Measurements from ENCODE around the gene PRSS35. TPM values are rescaled to one million over a fixed set of nuclear protein-coding genes. Genes with fewer than 3 reads are reported as not detected.
A peak's percentile ranks its signal among the peaks of the same experiment; 100 is the strongest.
"Not testable (repeated sequence)": the region's sequence is repeated elsewhere in the genome, so short reads cannot be mapped to it uniquely, and the experiment has no call there.

Gene PRSS35
- polyA plus RNA-seq, 4 donors = 0.12 to 4.0 TPM; not detected in 2

DNA sequence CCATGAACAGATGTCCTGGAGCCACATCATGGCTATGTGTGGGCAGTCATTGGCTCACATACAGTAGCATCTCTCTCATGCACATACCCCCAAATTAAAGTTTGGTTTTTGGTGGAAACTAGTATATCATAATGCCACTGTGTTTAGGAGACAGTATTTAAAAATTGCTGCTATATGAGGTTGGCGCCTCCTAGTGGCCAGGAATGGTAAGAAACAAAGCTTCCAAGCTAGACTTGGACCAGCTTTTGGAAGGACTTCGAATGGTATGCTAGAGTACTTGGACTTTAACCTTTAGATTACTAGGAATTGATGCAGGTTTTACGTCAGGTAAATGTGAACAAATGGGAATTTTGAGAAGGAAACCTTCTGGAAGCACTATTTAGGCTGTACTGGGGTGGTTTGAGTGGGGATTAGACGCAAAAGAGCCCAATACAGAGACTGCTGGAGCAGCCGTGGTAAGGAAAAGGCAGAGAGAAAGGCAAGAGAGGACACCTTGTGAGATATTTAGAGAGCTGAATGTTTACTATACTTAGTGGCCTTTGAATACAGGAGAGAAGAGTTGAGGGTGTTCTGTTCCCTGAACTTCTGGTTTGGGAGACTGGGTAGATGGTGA lies 23.8 kb downstream of the PRSS35 start:
- H3K27me3 ChIP-seq (ENCODE audit: control insufficient read depth in 3 of 3, insufficient read depth in 3 of 3, low read length in 3 of 3) = peaks cover 0 to 3% (median 1%) of the 10 kb centered on the region in 3 donors
- FAIRE-seq = no peak
- no peak overlapping the region for H3K27ac ChIP-seq (ENCODE audit: low read depth in 1 of 3, low read length in 2 of 3)
- DNase-seq = peak; percentile 56 to 57
- 27 to 41% (median 33%) methylated on average over 5 of the region's 5 CpGs for WGBS, 3 donors
- H3K36me3 ChIP-seq (ENCODE audit: control insufficient read depth in 3 of 3, insufficient read depth in 2 of 3, low read depth in 1 of 3, low read length in 3 of 3) = no peaks in the 10 kb centered on the region
- H3K4me3 ChIP-seq (ENCODE audit: low read depth in 1 of 3, low read length in 3 of 3) = no peak overlapping the region
- no peaks in the 10 kb centered on the region for H3K4me1 ChIP-seq (ENCODE audit: control insufficient read depth in 3 of 3, insufficient read depth in 2 of 3, low read depth in 1 of 3, low read length in 2 of 3)
- H3K9me3 ChIP-seq (ENCODE audit: control insufficient read depth in 2 of 2, insufficient read depth in 1 of 2, low read depth in 1 of 2, low read length in 1 of 2) = no peaks in the 10 kb centered on the region

DNA sequence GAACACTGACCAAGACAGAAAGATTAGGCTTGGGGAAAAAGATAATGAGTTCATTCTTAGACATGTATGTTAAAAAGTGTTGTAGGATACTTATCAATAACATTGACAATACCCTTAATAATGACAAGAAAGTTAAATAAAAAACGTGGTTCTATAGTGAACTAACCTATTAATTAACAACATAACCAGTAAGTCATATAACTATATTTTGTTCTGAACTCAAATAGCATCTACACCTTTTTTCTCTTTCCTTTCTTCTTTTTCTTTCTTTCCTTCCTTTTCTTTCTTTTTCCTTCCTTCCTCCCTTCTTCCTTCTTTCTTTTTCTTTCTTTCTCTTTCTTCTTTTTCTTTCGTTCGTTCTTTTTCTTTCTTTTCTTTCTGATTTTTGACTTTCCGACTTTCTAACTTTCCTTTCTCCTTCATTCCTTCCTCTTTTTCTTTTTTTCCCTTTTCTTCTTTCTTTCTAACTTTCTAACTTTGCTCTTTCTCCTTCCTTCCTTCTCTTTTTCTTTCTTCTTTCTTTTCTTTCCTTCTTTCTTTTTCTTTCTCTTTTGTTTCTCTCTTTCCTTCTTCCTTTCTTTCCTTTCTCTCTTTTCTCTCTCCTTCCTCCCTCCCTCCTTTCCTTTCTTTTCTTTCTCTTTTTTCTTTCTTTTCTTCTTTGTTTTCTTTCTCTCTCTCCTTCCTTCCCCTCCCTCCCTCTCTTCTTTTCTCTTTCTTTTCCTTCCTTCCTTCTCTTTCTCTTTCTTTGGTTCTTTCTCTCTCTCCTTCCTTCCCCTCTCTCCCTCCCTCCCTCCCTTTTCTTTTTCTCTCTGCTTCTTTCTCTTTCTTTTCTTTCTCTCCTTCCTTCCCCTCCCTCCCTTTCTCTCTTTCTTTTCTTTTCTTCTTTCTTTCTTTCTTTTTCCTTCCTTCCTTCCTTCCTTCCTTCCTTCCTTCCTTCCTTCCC lies 24.6 kb downstream of the PRSS35 start:
- H3K9me3 ChIP-seq (ENCODE audit: control insufficient read depth in 2 of 2, insufficient read depth in 1 of 2, low read depth in 1 of 2, low read length in 1 of 2) = no peaks in the 10 kb centered on the region
- no peaks in the 10 kb centered on the region for H3K36me3 ChIP-seq (ENCODE audit: control insufficient read depth in 3 of 3, insufficient read depth in 2 of 3, low read depth in 1 of 3, low read length in 3 of 3)
- H3K4me3 ChIP-seq (ENCODE audit: low read depth in 1 of 3, low read length in 3 of 3) = no peak overlapping the region
- H3K27ac ChIP-seq (ENCODE audit: low read depth in 1 of 3, low read length in 2 of 3) = no peak overlapping the region
- no peak for FAIRE-seq
- peaks cover 0 to 3% (median under 1%) of the 10 kb centered on the region in 3 donors for H3K27me3 ChIP-seq (ENCODE audit: control insufficient read depth in 3 of 3, insufficient read depth in 3 of 3, low read length in 3 of 3)
- H3K4me1 ChIP-seq (ENCODE audit: control insufficient read depth in 3 of 3, insufficient read depth in 2 of 3, low read depth in 1 of 3, low read length in 2 of 3) = no peaks in the 10 kb centered on the region
- no peak for DNase-seq
- 73 to 75% (median 74%) methylated on average over 4 of the region's 4 CpGs for WGBS, 3 donors

DNA sequence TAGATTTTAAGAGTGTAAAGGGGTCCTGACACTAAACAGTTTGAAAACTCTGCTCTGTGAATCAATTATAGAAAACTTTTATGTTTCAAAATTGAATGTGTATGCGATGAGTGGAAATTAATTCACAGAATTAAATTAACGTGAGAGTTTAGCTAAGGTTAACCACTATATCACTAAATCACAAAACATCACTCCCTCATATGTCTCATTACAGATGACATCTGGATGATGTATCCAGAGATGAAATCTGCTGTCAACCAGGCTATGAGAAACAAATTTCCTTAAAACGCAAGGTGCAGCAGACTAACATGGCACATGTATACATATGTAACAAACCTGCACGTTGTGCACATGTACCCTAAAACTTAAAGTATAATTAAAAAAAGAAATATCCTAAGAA lies 27.3 kb downstream of the PRSS35 start:
- no peaks in the 10 kb centered on the region for H3K36me3 ChIP-seq (ENCODE audit: control insufficient read depth in 3 of 3, insufficient read depth in 2 of 3, low read depth in 1 of 3, low read length in 3 of 3)
- DNase-seq (no peak), FAIRE-seq (no peak)
- H3K27ac ChIP-seq (ENCODE audit: low read depth in 1 of 3, low read length in 2 of 3) = no peak overlapping the region
- no peak overlapping the region for H3K4me3 ChIP-seq (ENCODE audit: low read depth in 1 of 3, low read length in 3 of 3)
- peaks cover 0 to 3% (median 0%) of the 10 kb centered on the region in 3 donors for H3K27me3 ChIP-seq (ENCODE audit: control insufficient read depth in 3 of 3, insufficient read depth in 3 of 3, low read length in 3 of 3)
- 76 to 83% (median 78%) methylated on average over 4 of the region's 4 CpGs for WGBS, 3 donors
- no peaks in the 10 kb centered on the region for H3K4me1 ChIP-seq (ENCODE audit: control insufficient read depth in 3 of 3, insufficient read depth in 2 of 3, low read depth in 1 of 3, low read length in 2 of 3)
- H3K9me3 ChIP-seq (ENCODE audit: control insufficient read depth in 2 of 2, insufficient read depth in 1 of 2, low read depth in 1 of 2, low read length in 1 of 2) = no peaks in the 10 kb centered on the region

GRCh38 chr6:83546636-83547035 lies 34.3 kb downstream of the PRSS35 start:
- H3K36me3 ChIP-seq (ENCODE audit: control insufficient read depth in 3 of 3, insufficient read depth in 2 of 3, low read depth in 1 of 3, low read length in 3 of 3) = no peaks in the 10 kb centered on the region
- H3K27me3 ChIP-seq (ENCODE audit: control insufficient read depth in 3 of 3, insufficient read depth in 3 of 3, low read length in 3 of 3) = no peaks in the 10 kb centered on the region
- FAIRE-seq (no peak), DNase-seq (no peak)
- H3K4me1 ChIP-seq (ENCODE audit: control insufficient read depth in 3 of 3, insufficient read depth in 2 of 3, low read depth in 1 of 3, low read length in 2 of 3) = no peaks in the 10 kb centered on the region
- H3K27ac ChIP-seq (ENCODE audit: low read depth in 1 of 3, low read length in 2 of 3) = no peak overlapping the region
- no peak overlapping the region for H3K4me3 ChIP-seq (ENCODE audit: low read depth in 1 of 3, low read length in 3 of 3)
- H3K9me3 ChIP-seq (ENCODE audit: control insufficient read depth in 2 of 2, insufficient read depth in 1 of 2, low read depth in 1 of 2, low read length in 1 of 2) = peaks cover 0 to 5% of the 10 kb centered on the region in 2 donors
- 29 to 38% (median 34%) methylated on average over 5 of the region's 5 CpGs for WGBS, 3 donors

DNA sequence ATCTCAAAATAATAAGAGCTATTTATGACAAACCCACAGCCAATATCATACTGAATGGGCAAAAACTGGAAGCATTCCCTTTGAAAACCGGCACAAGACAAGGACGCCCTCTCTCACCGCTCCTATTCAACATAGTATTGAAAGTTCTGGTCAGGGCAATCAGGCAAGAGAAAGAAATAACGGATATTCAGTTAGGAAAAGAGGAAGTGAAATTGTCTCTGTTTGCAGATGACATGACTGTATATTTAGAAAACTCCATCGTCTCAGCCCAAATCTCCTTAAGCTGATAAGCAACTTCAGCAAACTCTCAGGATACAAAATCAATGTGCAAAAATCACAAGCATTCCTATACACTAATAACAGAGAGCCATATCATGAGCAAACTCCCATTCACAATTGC lies 38.1 kb downstream of the PRSS35 start:
- FAIRE-seq; H3K4me3 ChIP-seq (ENCODE audit: low read depth in 1 of 3, low read length in 3 of 3): not testable (repeated sequence)

GRCh38 chr6:83551748-83552147 lies 39.4 kb downstream of the PRSS35 start:
- not testable (repeated sequence) for H3K4me3 ChIP-seq (ENCODE audit: low read depth in 1 of 3, low read length in 3 of 3); H3K9me3 ChIP-seq (ENCODE audit: control insufficient read depth in 2 of 2, insufficient read depth in 1 of 2, low read depth in 1 of 2, low read length in 1 of 2); H3K36me3 ChIP-seq (ENCODE audit: control insufficient read depth in 3 of 3, insufficient read depth in 2 of 3, low read depth in 1 of 3, low read length in 3 of 3); DNase-seq; H3K27ac ChIP-seq (ENCODE audit: low read depth in 1 of 3, low read length in 2 of 3); H3K4me1 ChIP-seq (ENCODE audit: control insufficient read depth in 3 of 3, insufficient read depth in 2 of 3, low read depth in 1 of 3, low read length in 2 of 3); H3K27me3 ChIP-seq (ENCODE audit: control insufficient read depth in 3 of 3, insufficient read depth in 3 of 3, low read length in 3 of 3); FAIRE-seq
- WGBS, 3 donors = 87 to 94% (median 93%) methylated on average over 4 of the region's 4 CpGs

More for the DNA sequence above, 38.1 kb downstream of the PRSS35 start:
- H3K27me3 ChIP-seq (ENCODE audit: control insufficient read depth in 3 of 3, insufficient read depth in 3 of 3, low read length in 3 of 3); H3K4me1 ChIP-seq (ENCODE audit: control insufficient read depth in 3 of 3, insufficient read depth in 2 of 3, low read depth in 1 of 3, low read length in 2 of 3); H3K9me3 ChIP-seq (ENCODE audit: control insufficient read depth in 2 of 2, insufficient read depth in 1 of 2, low read depth in 1 of 2, low read length in 1 of 2); DNase-seq; H3K36me3 ChIP-seq (ENCODE audit: control insufficient read depth in 3 of 3, insufficient read depth in 2 of 3, low read depth in 1 of 3, low read length in 3 of 3); H3K27ac ChIP-seq (ENCODE audit: low read depth in 1 of 3, low read length in 2 of 3): not testable (repeated sequence)
- WGBS, 3 donors = 62 to 69% (median 64%) methylated on average over 5 of the region's 5 CpGs

GRCh38 chr6:83556871-83557270 lies 44.5 kb downstream of the PRSS35 start:
- FAIRE-seq = no peak
- Histone ChIP-seq H3K9me3 (ENCODE audit: control insufficient read depth in 2 of 2, insufficient read depth in 1 of 2, low read depth in 1 of 2, low read length in 1 of 2) (no peaks in the 10 kb centered on the region), H3K36me3 (ENCODE audit: control insufficient read depth in 3 of 3, insufficient read depth in 2 of 3, low read depth in 1 of 3, low read length in 3 of 3) (no peaks in the 10 kb centered on the region)

DNA sequence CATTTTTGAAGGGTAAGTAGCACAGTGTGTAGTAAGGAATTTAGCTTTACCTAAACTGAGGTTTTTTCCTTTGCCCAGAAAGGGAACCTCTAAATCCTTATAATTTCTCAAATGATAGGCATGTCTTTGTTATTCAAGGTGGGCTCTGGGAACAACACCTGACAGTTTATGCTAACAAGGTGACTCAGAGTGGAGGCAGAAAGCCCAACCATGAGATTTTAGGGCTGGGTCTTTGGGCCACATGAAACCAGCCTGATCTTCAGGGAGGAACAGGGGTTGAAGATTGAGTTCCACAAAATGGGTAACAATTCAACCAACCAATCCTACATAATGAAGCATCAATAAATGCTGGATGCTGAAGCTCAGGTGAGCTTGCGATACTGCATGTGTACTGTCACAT lies 46.6 kb downstream of the PRSS35 start:
- Histone ChIP-seq H3K9me3 (ENCODE audit: control insufficient read depth in 2 of 2, insufficient read depth in 1 of 2, low read depth in 1 of 2, low read length in 1 of 2) (no peaks in the 10 kb centered on the region), H3K27ac (ENCODE audit: low read depth in 1 of 3, low read length in 2 of 3) (no peak overlapping the region), H3K4me3 (ENCODE audit: low read depth in 1 of 3, low read length in 3 of 3) (no peak overlapping the region), H3K27me3 (ENCODE audit: control insufficient read depth in 3 of 3, insufficient read depth in 3 of 3, low read length in 3 of 3) (peaks cover 0 to 2% (median 0%) of the 10 kb centered on the region in 3 donors), H3K36me3 (ENCODE audit: control insufficient read depth in 3 of 3, insufficient read depth in 2 of 3, low read depth in 1 of 3, low read length in 3 of 3) (no peaks in the 10 kb centered on the region), H3K4me1 (ENCODE audit: control insufficient read depth in 3 of 3, insufficient read depth in 2 of 3, low read depth in 1 of 3, low read length in 2 of 3) (no peaks in the 10 kb centered on the region)
- DNase-seq (no peak), FAIRE-seq (no peak)
- 94 to 100% (median 98%) methylated on average over 1 of the region's 1 CpG for WGBS, 3 donors

More at GRCh38 chr6:83556871-83557270, 44.5 kb downstream of the PRSS35 start:
- Histone ChIP-seq H3K27ac (ENCODE audit: low read depth in 1 of 3, low read length in 2 of 3) (no peak overlapping the region), H3K27me3 (ENCODE audit: control insufficient read depth in 3 of 3, insufficient read depth in 3 of 3, low read length in 3 of 3) (peaks cover 0 to 2% (median 0%) of the 10 kb centered on the region in 3 donors), H3K4me3 (ENCODE audit: low read depth in 1 of 3, low read length in 3 of 3) (no peak overlapping the region), H3K4me1 (ENCODE audit: control insufficient read depth in 3 of 3, insufficient read depth in 2 of 3, low read depth in 1 of 3, low read length in 2 of 3) (no peaks in the 10 kb centered on the region)
- DNase-seq = no peak
